ENCODE results near the gene BTBD18.
A peak's percentile ranks its signal among the peaks of the same experiment; 100 is the strongest.

The BTBD18 gene

DNA sequence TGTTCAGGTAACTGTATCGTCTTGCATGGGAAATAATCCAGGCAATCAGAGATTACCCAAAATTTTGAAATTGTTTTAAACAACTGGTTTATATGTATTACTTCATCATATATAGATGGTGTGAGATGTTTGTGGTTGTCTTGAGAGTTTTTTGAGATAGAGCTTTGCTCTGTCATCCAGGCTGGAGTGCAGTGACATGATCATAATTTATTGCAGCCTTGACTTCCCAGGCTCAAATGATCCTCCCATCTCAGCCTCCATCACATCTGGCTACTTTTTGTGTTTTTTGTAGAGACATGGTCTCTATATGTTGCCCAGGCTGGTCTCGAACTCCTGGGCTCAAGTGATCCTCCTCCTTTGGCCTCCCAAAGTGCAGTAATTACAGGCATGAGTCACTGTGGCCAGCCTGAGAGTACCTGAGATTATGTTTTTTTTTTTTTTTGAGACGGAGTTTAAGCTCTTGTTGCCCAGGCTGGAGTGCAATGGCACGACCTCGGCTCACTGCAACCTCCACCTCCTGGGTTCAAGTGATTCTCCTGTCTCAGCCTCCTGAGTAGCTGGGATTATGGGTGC is 21.5 kb upstream of the BTBD18 start:
- no peak for FAIRE-seq

DNA sequence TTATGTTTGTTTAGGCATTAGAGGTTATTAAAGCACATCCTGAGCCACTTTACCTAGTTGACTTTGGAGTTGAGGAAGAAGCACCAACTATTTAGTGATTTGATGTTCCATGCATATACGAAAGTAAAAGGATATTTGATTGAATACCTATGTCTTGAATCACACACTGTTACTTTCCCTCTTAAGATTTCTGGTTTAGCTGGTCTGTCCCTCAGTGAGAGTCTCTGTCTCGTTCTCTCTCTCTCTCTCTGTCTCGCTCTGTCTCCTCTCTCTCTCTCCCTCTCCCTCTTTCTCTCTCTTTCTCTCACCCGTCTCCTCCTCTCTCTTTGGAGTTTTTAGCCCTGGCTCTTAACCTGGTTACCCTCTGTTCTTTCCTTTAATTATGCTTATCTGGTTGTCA is 20.9 kb upstream of the BTBD18 start:
- no peak for FAIRE-seq

DNA sequence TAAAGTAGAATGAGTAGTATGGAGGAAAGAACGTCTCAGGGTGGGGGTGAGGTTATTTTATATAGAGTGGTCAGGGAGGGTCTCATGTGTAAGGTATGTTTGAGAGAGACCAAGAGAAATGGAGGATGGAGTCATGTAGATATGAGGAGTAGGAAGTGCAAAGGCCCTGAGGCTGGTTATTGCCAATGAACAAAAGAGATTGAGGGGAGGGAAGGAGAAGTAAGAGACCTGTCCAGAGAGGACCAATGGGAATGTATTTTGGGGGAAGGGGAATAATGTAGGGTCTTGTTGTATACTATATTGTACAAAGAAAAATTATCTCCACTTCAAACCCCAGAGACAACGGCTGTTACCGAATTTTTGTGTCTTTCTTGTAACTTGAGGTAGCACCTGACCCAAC is 19.7 kb upstream of the BTBD18 start:
- no peak for FAIRE-seq

DNA sequence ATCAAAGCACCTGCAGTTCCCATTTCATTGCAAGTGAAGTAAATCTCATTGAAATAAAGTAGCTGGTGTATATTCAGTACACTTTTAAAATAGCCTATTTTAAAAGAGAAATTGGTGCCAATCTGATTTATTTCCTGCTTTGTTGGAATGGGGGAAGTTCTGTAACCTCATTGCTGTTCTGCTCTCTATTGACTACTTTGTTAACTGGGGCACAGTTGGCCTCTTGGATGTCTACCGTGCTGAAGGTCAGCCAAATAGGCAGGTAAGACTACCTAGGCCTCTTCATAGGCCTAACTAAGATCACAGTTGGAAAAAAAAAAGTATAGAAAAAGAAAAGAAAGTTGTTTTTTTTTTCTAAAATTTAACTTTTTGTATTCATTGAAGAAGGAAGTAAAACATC is 19.2 kb upstream of the BTBD18 start:
- FAIRE-seq, result no peak

DNA sequence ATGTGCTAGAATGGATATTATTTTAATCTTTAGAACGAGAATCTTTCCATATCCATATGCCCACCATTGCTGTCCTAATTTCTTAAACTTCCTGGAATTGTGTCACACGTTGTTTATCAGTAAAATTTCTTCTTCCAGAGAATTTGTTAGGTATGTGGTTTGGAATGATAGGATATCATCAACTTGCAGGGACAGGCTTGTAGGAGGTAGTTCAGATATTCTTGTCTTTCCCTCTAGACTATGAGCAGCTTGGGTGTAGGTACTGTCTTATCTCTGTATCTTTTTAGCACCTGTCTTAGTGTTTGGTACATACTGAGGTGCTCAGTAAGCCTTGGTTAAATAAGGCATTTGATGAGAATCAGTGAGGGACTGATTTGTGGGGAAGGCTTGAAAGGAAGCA is 13.4 kb upstream of the BTBD18 start:
- no peak for FAIRE-seq

DNA sequence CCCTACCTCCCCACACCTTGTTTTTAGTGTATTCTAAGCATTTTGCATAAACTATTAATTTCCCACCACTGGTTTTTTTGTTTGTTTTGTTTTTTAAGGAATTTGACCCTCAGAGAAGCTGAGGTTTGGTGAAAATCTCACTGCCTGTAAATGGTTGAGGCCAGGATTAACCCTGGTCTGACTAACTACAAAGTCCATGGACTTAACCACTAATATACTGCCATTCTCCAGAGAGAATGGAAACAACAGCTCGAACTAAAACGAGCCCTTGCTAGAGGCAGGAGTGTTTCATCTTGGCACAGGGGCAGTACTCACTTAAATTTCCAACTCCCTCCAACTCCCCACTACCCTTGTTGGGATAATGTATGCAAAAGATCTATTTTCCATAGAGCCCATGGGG is 12.9 kb upstream of the BTBD18 start:
- FAIRE-seq, result no peak

DNA sequence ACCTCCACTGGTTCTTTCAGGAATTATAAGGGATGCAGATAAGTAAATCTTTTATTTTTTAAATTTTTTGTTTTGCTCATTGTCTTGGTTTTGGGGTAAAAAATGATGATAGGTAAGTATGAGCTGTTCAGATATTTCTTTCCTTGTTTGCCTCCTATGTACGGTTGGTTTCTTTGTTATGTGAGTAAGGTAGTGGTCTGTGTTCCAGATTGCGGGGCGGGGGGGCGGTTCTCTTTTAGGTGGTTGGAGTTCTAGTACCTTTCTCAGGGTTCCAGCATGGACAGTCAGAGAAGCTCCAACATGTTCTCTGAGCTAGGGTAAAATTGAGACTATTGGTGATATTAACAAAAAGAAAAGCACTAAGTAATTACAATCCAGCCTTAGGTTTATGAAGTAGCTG is 12.4 kb upstream of the BTBD18 start:
- no peak for FAIRE-seq

DNA sequence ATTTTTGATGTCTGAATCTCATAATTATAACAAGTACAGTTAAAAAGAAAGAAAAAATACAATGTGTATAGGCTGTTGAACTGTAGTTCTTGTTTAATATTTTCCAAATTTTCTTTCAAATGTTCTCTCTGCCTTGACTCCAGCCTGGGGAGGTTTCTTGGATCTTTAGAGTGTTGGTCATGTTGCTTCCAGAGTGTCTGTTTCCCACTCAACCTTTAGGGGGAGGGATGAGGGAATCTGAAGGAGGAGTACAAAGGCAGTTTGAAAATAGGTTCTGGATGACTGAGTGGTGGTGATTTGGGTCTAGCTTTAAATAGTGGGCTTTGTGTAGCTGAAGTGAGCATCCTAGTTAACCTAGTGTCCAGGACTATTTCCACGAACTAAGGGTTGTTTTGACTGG is 11.9 kb upstream of the BTBD18 start:
- no peak for FAIRE-seq

DNA sequence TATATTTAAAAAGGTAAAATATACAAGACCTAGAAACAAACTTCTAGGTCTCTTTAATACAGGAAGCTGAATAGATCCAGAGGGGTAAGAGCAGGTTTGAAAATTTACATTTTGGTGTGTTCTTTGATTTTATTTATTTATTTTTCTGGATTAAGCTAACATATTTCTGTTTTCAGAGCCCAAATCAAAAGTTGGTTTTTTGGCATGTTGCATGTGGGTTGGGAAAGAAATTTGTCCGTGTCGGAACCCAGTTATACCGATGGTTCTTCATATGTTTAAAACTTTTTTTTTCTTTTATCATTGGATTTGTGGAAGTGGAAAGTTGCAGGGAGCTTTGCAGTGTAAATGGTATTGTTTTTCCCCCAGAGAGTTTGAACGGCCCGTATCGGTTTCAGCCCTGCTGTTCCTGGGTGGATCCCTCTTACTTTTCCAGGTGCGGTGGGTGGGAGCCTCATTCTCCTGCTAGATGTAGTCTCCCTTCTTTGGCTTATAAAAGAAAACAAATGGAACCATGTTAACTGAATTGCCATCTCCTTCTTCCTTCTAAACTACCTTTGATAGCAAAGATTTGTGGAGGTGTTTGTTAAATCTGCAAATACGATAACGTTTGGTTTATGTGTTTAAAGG is 10.7 kb upstream of the BTBD18 start:
- no peak for FAIRE-seq

DNA sequence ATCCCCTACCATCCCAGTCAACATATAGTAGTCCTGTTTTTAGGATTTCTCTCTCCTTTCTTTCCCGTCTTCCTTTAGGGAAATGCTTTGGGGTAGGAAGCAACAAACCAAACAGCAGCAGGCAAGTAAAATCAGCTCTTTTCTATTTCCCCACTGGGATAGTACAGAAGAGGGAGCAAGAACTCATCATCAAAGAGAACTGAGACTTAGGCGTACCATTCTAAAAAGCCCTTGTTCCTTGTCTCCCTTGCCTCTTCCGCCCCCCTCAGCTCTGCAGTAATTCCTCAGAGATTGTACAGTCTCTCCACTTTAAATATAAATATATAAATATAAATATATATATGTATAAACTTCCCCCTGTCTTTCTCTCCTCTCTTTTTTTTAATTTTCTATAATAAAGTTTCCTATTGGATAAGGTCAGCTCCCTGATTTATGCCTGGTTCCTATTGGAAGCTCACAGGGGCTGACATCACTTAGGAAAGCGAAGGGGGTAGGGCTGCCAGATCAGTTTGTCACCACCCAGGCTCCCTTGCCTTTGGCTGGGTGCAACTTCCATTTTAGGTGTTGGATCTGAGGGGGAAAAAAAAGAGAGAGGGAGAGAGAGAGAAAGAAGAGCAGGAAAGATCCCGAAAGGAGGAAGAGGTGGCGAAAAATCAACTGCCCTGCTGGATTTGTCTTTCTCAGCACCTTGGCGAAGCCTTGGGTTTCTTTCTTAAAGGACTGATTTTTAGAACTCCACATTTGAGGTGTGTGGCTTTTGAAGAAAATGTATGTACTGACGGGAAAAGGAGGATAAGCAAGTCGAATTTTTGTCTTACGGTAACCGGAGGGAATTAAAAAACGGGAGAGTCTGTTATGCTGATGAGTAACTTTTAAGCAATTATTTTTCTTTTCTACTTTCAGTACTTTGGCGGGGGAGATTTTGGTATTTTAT is 9.9 kb upstream of the BTBD18 start, which contains the start of gene CTNND1:
Gene CTNND1, plus strand, starts transcription at position 502 of the 934 bp plus-strand sequence. CDS start 29,677 bp downstream, outside the sequence.
- peak; percentile 99 for FAIRE-seq

DNA sequence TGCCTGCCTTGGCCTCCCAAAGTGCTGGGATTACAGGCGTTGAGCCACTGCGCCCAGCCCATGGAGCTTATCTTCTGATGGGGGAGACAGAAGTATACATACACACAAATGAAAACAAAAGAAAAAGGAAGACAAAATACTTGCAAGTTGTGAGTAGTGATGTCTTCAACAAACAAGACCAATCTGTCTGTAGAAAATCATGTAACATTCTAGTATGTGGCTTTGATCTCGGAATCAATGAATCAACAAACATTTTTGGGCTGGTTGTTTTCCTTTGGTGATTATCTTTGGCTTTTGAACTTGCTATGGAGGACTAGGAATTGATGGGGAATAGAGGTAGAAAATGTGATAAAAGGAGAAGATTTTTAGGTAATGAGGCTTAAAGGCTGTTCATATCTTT is 6.6 kb upstream of the BTBD18 start:
- no peak for FAIRE-seq

DNA sequence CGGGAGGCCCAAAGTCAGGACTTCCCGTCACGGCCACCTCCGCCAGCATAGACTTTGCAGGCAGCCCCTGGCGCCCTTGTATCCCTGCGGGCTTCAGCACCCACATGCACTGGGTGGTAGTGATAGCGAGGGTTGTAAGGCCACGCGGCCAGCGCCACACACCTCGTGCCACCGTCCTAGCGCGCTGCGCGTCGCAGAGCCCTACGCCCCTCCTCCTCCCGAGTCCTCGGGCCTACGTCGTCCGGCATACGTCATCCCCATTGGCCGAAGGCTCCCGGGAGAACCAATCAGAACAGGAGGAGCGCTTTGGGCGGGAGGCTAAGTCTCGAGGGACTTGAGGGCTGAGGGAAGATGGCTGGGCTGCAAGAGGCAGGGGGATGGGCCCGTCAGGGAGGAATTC is 1.3 kb upstream of the BTBD18 start:
- FAIRE-seq, result no peak

DNA sequence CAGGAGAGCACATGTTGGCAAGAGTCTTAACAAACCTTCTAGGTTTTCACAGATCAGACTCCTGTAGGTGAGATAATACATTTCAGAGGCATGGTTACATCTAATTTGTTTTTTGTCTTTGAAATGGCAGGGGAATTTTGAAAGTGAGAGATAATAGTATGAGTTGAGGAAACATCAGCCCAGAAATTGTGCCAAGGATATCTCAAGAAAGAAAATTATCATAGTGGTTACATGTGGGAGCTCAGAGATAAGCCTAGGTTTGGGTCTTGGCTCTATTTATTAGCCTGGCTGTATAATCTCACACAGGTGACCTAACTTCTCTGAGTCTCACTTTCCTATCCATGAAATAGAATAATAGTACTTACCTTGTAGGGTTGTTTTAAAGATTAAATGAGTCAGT is 443 bp downstream of the BTBD18 start:
- no peak for FAIRE-seq

DNA sequence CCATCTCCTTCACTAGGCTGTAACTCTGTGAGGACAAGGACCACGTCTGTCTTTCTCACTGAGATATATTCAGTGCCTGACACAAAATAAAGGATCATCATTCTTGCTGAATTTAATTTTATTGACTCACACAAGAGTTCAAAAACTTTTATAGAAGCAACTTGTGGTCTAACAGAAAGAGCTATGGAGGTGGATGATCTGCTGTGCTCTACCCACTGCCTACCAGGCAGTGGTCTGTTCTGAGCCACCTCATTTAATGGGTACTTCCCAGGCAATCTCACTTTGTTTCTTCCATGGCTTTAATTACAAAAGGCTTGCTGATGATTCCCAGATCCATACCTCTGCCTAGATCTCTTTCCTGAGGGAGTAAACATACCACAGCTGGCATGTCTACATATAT is 4.7 kb downstream of the BTBD18 start:
- no peak for FAIRE-seq

DNA sequence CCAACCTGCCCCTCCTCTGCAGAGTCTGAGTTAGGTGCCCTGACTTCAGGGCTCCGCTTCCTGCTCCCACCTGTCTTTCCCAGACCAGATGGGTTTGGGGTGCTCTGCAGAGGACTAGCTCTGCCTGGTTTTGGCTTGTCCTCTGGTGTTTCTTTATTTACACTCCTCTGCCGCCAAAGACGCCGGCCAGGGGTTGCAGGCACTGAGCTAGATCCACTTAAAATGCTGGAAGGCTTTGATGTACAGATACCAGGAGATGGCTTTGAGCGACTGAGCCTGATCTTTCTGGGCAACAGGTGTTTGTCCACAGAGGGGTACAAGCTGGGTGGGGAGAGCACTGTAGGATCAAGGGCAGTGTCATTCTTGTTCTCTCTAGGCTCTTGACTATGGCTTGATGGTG is 6.4 kb downstream of the BTBD18 start:
- FAIRE-seq, result no peak

DNA sequence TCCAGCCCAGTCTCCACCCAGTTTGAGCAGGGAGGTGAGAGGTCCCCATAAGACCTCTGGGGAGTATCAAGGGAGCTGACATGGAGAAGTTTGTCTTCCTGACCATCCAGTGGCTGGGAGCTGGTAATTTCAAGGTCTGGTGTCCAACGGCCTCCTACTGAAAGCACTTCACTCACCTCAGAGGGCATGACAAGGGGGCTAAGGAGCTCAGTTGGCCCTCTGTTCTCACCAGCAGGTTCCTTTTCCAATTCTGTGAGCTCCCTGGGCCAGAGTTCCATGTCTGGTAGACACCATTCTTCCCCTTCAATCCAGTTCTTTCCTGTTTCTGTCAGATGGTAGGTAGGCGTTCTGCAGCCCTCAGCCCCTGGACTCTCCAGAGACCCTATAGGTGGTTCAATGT is 7.3 kb downstream of the BTBD18 start:
- FAIRE-seq, result no peak

DNA sequence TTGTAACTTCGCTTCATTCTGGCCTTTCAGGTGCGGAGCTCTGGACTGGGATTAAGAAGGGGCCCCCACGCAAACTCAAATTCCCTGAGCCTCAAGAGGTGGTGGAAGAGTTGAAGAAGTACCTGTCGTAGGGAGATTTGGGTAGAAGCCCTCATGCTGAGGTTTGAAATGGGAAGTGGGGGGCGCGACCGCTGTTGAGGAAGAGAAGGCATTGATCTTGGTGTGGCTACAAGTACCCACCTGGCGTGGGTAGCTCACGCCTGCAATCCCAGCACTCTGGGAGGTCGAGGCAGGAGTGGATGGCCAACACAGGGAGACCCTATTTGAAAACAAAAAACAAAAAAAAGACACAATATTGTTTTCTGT is 9.5 kb downstream of the BTBD18 start:
- FAIRE-seq, result no peak

DNA sequence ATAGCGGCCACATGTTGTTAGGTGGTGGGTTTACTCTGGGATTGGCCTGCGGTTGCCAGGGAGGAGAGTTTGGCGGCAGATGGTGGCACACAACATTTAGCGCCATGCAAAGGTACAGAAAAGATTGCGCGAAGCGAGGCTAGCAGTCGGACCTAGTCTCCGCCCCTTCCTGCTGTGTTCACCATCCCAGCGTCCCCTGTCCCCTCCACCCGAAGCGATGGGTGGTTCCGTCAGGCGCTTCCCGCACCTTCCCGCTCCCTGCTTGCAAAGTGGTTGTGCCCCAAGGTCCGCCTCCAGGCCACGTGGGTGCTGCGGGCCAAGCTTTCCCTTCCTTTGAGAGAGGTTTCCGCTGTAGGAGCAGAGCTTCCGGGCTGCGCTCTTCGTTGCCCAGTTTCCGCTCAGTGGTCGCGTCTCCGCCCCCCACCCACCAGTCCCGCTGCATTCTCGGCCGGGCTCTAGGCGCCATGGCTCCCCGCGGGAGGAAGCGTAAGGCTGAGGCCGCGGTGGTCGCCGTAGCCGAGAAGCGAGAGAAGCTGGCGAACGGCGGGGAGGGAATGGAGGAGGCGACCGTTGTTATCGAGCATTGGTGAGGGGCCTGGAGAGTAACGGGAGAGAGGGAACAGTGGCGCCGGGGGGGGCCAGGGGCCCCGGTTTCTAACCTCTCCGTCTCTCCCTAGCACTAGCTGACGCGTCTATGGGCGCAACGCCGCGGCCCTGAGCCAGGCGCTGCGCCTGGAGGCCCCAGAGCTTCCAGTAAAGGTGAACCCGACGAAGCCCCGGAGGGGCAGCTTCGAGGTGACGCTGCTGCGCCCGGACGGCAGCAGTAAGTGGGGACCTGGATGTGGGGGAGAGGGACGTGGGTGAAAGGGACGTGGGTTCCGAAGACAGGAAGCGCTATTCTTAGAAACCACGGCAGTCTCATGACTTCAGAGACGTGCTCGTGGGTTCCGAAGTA is 10.2 kb downstream of the BTBD18 start, which contains the start of gene SELENOH:
Gene SELENOH, plus strand, starts transcription at position 360 of the 955 bp plus-strand sequence. Its CDS starts 105 bp downstream, at position 465.
- peak; percentile 73 for FAIRE-seq

DNA sequence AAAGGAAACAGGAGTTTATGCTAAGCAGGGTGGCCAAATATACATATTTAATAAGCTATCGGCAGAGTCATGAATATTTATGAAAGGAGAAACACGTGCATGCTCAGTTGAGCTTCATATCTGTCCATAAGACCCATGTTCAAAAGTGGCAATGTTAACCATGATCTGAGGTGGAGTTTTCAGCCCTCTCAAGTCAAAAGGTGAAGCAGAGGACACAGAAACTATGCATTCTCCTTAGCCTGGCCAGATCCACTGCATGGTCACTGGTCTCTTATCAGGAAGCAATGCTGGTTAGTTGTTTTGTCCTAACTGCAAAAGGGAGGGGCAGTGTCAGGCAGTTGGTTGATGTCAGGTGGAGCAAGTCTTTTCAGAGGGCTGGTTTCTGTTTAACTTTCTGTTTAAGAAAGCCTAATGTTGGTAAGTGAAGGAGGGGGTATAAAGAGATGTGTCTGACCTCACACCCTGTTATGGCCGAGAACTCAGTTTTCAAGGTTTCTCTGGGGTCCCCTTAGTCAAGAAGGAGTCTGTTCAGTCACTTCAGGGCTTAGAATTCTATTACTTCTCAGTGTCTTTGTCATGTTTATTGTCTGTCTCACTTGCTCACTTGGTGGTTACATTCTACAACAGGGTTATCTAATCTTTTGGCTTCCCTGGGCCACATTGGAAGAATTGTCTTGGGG is 15.9 kb downstream of the BTBD18 start:
- FAIRE-seq, result no peak

DNA sequence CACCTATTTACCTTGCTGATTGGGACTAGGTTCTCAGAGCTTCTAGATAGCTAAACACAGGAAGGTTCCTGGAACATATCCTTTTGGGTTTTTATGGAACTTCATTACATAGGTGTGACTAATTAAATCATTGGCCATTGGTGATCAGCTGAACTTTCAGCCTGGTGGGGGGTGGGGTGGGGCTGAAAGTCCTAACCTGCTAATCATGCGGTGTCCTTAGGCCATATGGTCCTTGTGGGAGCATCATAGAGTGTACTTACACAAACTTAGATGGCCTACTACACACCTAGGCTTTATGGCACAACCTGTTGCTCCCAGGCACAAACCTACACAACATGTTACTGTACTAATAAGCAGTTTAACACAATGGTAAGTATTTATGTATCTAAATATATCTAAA is 19.0 kb downstream of the BTBD18 start:
- no peak for FAIRE-seq

DNA sequence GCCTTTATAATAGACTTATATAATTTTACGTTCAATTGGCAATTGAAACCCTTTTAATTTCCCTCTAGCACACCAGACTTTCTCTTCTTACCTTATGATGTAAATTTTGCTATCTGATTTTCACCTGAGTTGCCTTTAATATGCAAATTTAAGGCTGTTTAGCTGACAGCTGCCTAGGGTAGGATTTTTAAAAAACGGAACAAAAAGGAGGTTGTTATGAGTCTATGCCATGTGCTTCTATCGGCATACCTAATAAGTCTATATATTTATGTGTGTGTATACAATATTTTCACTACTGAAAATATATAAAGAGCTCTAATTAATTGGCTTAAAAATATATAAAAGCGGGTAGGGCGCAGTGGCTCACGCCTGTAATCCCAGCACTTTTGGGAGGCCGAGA is 22.1 kb downstream of the BTBD18 start:
- no peak for FAIRE-seq

DNA sequence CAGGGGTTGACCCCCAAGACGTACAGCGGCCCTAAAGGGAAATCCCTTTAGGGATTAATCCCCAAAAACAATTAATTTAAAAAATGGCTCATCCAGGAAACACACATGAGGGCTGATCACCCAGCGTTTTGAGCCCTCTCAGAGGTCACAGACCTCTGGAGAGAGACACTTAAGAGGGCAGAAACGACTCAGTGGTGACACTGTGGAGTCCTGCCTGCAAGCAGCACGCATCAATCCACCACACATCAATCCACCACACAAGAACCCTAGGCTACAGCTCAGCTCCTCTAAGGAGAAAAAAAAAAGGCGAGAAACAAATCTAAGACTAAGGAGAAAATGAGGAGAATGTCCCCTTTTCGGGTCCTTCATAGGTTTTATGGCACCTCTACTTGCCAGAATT is 22.8 kb downstream of the BTBD18 start:
- no peak for FAIRE-seq
